Tibial nerve (tissue), 4 donors: ENCODE measurements around the gene KCTD16. TPM values are rescaled to one million over a fixed set of nuclear protein-coding genes. Genes with fewer than 3 reads are reported as not detected.

ENCODE experiments used
- DNase-seq, 2 donors: peaks; one replicate each; pipeline ENCODE4 v3.0.0-alpha.2; 2019; ENCODE audit warnings: low spot score in 2 of 2
- H3K27ac ChIP-seq, 4 donors: fragments of 200-600 bp; sonication (generic) in 3 of 4; one replicate each; pipeline ENCODE4 v1.5.1; 2017 to 2019; ENCODE audit warnings: mild to moderate bottlenecking in 1 of 4
- H3K27me3 ChIP-seq, 2 donors: fragments of 200-600 bp; sonication (generic) in 1 of 2; one replicate each; pipeline versions ENCODE4 v1.5.1 to v1.6.0; 2017 to 2019
- H3K36me3 ChIP-seq, 3 donors: fragments of 200-600 bp; sonication (generic); one replicate each; pipeline ENCODE4 v1.5.1; 2018 to 2019
- H3K4me1 ChIP-seq, 4 donors: fragments of 200-600 bp; sonication (generic) in 3 of 4; one replicate each; pipeline ENCODE4 v1.5.1; 2017 to 2019
- H3K4me3 ChIP-seq, 4 donors: fragments of 200-600 bp; sonication (generic) in 3 of 4; one replicate each; pipeline ENCODE4 v1.5.1; 2017 to 2019; ENCODE audit warnings: mild to moderate bottlenecking in 1 of 4, moderate library complexity in 1 of 4
- H3K9me3 ChIP-seq, 4 donors: fragments of 200-600 bp; sonication (generic) in 3 of 4; one replicate each; pipeline ENCODE4 v1.5.1; 2017 to 2019
- EP300 ChIP-seq, 2 donors: sonication (generic); formaldehyde crosslinking; IDR thresholded peaks; one replicate each; pipeline ENCODE4 v1.6.1; 2017; ENCODE audit warnings: antibody characterized with exemption in 2 of 2, mild to moderate bottlenecking in 1 of 2
- POLR2A ChIP-seq, 2 donors: fragments of 450-650 bp; IDR thresholded peaks; one replicate each; pipeline ENCODE4 v1.6.1; 2017; ENCODE audit warnings: antibody characterized with exemption in 2 of 2, mild to moderate bottlenecking in 2 of 2, moderate library complexity in 2 of 2
- WGBS, 2 donors: methylation state at CpG; one replicate each; pipeline ENCODE4 v1.1.5; 2018; 5-methylcytosine and 5-hydroxymethylcytosine counted together
- total RNA-seq, 4 donors: library from RNA; depleted of rRNA; stranded (reverse); fragments of >200 nt; gene quantifications; one replicate each; pipeline ENCODE4 v1.1.0, GENCODE V29; 2016
- TF ChIP-seq, protein P1 (sequence below), 5 experiments: fragments of 200-600 bp in 3 of 5; fragments of 450-650 bp in 2 of 5; sonication (generic) in 3 of 5; IDR thresholded peaks; one replicate each; pipeline ENCODE4 v1.5.1; 2016 to 2019; ENCODE audit warnings: antibody characterized with exemption in 5 of 5, mild to moderate bottlenecking in 3 of 5, moderate library complexity in 2 of 5

Gene KCTD16
- total RNA-seq, 4 donors from 2014 or later = under 0.01 to 0.44 (median 0.41) TPM

DNA sequence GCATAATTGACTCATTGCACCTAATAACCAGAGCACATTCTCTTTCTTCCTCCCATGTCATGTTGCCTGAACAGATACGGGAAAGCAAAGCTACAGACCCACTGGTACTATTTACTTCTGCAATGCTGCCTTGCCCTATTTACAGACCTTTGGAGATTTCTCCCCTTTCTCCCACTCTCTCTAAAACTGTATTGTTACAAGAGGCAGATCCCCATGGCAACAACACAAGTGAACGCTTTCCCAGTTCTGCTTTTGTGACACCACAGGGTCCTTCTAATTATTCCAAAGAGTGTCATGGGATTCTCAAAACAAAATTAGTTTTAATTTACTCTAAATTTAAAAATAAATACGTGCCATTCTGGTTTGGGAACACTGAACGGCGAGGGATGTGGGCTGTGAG lies 104.7 kb downstream of the KCTD16 start:
- Histone ChIP-seq H3K4me3 (no peak overlapping the region), H3K9me3 (peaks cover 0 to 11% (median 2%) of the 10 kb centered on the region in 4 donors), H3K36me3 (no peaks in the 10 kb centered on the region), H3K4me1 (no peaks in the 10 kb centered on the region), H3K27ac (no peak overlapping the region), H3K27me3 (no peaks in the 10 kb centered on the region)
- DNase-seq = no peak
- TF ChIP-seq EP300 (IDR thresholded peaks at IDR 0.05) (no peak), POLR2A (IDR thresholded peaks at IDR 0.05) (no peak)
- TF ChIP-seq, protein P1, sequence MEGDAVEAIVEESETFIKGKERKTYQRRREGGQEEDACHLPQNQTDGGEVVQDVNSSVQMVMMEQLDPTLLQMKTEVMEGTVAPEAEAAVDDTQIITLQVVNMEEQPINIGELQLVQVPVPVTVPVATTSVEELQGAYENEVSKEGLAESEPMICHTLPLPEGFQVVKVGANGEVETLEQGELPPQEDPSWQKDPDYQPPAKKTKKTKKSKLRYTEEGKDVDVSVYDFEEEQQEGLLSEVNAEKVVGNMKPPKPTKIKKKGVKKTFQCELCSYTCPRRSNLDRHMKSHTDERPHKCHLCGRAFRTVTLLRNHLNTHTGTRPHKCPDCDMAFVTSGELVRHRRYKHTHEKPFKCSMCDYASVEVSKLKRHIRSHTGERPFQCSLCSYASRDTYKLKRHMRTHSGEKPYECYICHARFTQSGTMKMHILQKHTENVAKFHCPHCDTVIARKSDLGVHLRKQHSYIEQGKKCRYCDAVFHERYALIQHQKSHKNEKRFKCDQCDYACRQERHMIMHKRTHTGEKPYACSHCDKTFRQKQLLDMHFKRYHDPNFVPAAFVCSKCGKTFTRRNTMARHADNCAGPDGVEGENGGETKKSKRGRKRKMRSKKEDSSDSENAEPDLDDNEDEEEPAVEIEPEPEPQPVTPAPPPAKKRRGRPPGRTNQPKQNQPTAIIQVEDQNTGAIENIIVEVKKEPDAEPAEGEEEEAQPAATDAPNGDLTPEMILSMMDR (IDR thresholded peaks at IDR 0.05) = no peak
- 67 to 73% methylated on average over 5 of the region's 5 CpGs for WGBS, 2 donors

GRCh38 chr5:144276034-144276822 lies 105.6 kb downstream of the KCTD16 start:
- TF ChIP-seq, protein P1 (IDR thresholded peaks at IDR 0.05) = no peak
- TF ChIP-seq EP300 (IDR thresholded peaks at IDR 0.05) = no peak
- no peak for TF ChIP-seq POLR2A (IDR thresholded peaks at IDR 0.05)
- no peak overlapping the region for H3K4me3 ChIP-seq
- no peak overlapping the region for H3K27ac ChIP-seq
- no peaks in the 10 kb centered on the region for H3K36me3 ChIP-seq
- 61 to 65% methylated on average over 5 of the region's 5 CpGs for WGBS, 2 donors
- H3K4me1 ChIP-seq = no peaks in the 10 kb centered on the region
- no peaks in the 10 kb centered on the region for H3K27me3 ChIP-seq
- peaks cover 0 to 11% (median 2%) of the 10 kb centered on the region in 4 donors for H3K9me3 ChIP-seq
- no peak for DNase-seq

GRCh38 chr5:144281784-144282183 lies 111.1 kb downstream of the KCTD16 start:
- no peak for DNase-seq
- Histone ChIP-seq H3K4me3 (no peak overlapping the region), H3K9me3 (no peaks in the 10 kb centered on the region), H3K4me1 (no peaks in the 10 kb centered on the region), H3K27me3 (no peaks in the 10 kb centered on the region), H3K27ac (no peak overlapping the region), H3K36me3 (no peaks in the 10 kb centered on the region)
- TF ChIP-seq, protein P1 (IDR thresholded peaks at IDR 0.05) = no peak
- no peak for TF ChIP-seq EP300 (IDR thresholded peaks at IDR 0.05)
- TF ChIP-seq POLR2A (IDR thresholded peaks at IDR 0.05) = no peak
- 59 to 72% methylated on average over 1 of the region's 1 CpG for WGBS, 2 donors

GRCh38 chr5:144284036-144284435 lies 113.4 kb downstream of the KCTD16 start:
- Histone ChIP-seq H3K9me3 (no peaks in the 10 kb centered on the region), H3K27ac (no peak overlapping the region), H3K4me3 (no peak overlapping the region), H3K27me3 (no peaks in the 10 kb centered on the region), H3K36me3 (no peaks in the 10 kb centered on the region), H3K4me1 (no peaks in the 10 kb centered on the region)
- no peak for DNase-seq
- TF ChIP-seq EP300 (IDR thresholded peaks at IDR 0.05) = no peak
- TF ChIP-seq POLR2A (IDR thresholded peaks at IDR 0.05) = no peak
- TF ChIP-seq, protein P1 (IDR thresholded peaks at IDR 0.05) = no peak
- WGBS, 2 donors = 90 to 97% methylated on average over 2 of the region's 2 CpGs

DNA sequence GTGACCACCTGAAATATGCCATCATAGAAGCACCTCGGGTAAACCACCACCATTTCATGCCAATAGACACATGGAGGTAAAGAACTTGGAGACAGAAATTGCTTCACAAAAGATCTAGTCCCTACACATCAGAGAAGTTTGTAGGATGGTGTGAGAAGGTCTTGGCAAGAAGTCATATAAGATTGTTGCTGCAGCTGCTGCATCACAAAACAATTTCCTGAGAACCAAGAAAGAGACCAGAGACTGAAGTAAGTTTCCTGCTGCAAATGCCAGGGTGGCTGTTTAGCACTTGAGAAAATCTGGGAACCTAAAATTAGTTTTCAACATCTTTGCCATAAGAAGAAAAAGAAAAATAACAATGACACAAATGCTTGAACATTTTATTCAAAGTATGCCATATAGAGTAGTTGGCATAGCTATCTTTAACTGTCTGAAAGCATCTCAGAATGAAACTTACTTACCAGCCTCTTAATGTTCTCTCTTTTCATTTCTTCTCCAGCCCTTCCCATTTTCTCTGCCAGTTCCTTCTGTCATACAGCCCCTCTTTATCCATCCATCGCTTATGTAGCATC lies 114.3 kb downstream of the KCTD16 start:
- 63 to 74% methylated on average over 2 of the region's 2 CpGs for WGBS, 2 donors
- H3K36me3 ChIP-seq = no peaks in the 10 kb centered on the region
- no peak overlapping the region for H3K27ac ChIP-seq
- no peaks in the 10 kb centered on the region for H3K27me3 ChIP-seq
- TF ChIP-seq POLR2A (IDR thresholded peaks at IDR 0.05) (no peak), EP300 (IDR thresholded peaks at IDR 0.05) (no peak)
- TF ChIP-seq, protein P1 (IDR thresholded peaks at IDR 0.05) = no peak
- H3K4me1 ChIP-seq = no peaks in the 10 kb centered on the region
- no peak overlapping the region for H3K4me3 ChIP-seq
- DNase-seq = no peak
- no peaks in the 10 kb centered on the region for H3K9me3 ChIP-seq
